Lung microvascular endothelial cell (primary cell): ENCODE measurements around the gene C20orf204. TPM values are rescaled to one million over a fixed set of nuclear protein-coding genes. Genes with fewer than 3 reads are reported as not detected.

Experiments used
- DNase-seq, 2 donors: peaks; one replicate each; pipeline versions ENCODE4 v3.0.0 to v3.0.0-alpha.2; 2010; ENCODE audit warnings: low read depth in 2 of 2
- total RNA-seq: library from RNA; depleted of rRNA; stranded (reverse); fragments of >200 nt; gene quantifications from 2 replicates; pipeline ENCODE4 v1.2.1, GENCODE V29; 2014

The C20orf204 gene
- total RNA-seq, 1 donor from 2014 or later = 6.9 TPM

DNA sequence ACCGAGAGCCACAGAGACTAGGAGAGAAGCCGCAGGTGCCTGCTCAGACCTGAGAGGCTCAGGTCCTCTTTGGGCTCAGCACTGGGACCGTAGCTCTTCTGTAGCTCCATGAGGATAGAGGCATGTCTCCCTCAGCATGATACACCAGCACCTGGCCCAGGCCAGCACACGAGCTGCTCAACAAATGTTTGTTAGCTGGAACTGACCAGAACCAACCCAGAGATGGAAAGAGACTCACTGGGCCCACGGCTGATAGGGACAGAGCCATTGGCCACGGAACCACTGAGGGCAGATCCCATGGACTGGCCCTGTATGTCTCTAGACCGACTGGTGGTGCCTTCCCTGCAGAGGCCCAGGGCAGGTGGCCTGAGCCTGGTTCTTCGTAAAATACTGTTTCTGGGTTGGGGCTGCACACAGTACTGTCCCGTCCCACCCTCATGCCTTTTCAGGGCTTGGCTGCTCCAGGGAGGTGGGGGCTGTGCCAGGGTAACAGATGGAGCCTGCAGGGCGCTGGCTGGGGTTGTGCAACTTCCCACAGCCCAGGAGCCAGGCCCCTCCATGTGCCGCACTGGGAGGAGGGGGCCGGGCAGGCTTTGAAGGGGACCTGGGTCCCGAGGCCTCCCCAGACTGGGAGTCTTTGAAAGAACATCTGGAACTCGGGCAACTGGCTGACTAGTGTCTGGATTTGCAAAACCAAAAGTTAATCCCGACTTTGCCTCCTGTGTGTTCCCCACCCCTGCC, 5.2 kb downstream of the C20orf204 start:
- peak in 1 of 2 donors; percentile 60 for DNase-seq

- no peak for DNase-seq
Observed at GRCh38 chr20:64041781-64042053, 5.7 kb downstream of the C20orf204 start.

- peak; percentile 56 to 92 for DNase-seq
Observed at GRCh38 chr20:64042054-64042781, 6.2 kb downstream of the C20orf204 start.

DNA sequence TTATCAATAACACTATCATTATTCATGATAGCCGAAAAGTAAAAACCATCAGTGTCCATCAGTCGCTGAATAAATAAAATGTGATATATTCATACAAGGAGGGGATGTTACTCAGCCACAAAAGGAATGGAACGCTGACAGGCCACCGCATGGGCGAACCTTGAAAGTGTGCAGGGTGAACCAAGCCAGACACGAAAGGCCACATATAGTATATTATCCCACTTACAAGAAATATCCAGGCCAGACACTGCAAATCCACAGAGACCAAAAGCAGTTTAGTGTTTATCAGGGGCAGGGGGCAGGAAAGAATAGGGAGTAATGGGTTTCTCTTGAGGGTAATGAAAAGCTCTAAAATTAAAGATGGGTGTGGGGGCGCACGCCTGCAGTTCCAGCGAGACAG, 7.8 kb downstream of the C20orf204 start:
- no peak for DNase-seq

DNA sequence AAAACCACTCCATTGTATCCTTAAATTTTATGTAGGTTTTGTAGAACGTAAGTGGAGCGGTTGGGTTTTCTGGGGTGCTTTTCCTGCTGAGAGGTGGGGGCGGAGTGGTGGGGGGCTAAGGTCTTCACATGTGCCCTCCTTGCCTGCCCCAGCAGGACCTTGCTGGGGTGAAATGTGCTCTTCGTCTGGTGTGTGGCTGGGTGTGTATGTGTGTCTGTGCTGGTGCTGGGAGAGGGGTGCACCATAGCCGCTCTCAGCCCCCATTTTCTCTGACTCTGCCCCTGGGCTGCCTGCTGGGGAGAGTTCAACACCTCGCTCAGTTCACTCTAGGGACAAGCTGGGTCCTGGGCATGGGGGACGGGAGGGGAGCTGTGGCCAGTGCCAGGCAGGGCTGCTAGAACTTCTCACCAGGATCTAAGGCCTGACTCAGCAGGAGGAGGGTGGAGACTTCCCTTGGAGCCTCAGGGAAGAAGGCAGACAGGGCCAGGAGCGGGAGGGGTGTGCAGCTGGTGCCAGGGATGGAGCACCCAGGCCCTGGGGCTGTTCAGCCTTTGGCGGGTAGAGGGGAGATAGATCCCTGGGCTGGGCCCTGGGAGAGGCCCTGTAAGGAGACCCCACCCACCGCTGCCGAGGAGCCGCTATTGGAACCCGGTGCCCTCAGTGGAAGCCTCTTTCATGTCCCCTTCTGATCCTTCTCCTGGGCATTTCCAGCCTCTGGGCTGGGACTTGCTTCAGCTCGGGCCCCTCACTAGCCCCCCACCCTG, 8.7 kb downstream of the C20orf204 start:
- DNase-seq = peak in 1 of 2 donors; percentile 82

DNA sequence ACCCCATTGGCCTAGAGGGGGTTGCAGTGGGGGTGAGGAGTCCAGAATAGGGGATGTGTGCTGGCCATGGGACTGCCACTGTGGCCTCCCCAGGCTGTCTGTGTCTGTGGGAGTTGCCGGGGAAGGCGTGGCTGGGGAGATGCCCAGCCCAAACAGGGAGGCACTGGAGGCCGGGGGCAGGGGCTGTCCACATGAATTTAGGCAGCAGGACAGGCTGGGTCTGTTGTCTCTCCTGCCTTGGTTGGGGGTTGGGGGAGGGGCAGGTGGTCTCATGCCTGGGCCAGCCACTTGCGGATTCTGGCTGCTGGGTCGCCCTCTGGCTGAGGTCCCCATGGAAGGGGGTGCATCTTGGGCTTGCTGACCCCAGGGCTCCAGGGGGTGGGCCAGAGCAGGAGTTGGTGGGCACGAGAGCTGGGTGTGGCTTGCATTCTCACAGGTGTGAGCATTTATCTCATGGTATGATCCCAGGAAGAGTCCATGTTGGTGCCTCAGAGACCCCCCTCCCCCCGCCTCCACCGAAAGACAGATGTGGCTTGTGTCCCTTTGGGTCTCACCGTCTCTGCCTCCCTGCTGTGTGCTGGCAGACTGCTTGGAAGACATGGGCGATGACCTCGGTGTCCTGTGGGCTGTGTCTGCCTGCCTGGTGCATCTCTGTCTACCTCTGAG, 9.5 kb downstream of the C20orf204 start:
- DNase-seq = peak in 1 of 2 donors; percentile 77

- DNase-seq = peak in 1 of 2 donors; percentile 52
Observed at GRCh38 chr20:64047046-64047389, 11.0 kb downstream of the C20orf204 start.

DNA sequence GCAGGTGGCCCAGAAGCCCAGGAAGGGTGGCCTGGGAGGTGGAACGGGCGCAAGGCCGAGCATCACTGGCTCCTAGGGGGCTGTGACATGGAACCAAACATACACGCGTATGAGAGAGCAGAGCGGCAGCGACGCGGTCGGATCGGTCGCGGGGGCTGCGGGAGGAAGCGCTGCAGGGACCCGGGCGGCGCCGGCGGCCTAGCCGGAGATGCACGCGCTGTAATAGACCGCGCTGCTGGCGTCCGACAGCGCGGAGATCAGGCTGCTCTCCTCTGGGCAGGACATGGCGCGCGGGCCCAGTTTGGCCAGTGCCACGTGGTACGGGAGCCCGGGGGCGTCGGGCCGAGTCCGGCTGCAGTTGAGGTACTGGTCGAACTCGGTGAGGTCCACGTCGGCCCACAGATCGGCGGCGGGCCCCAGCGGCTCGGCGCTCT, 12.0 kb downstream of the C20orf204 start:
- DNase-seq = peak in 1 of 2 donors; percentile 45

GRCh38 chr20:64048402-64049044, 12.5 kb downstream of the C20orf204 start:
- DNase-seq = peak in 1 of 2 donors; percentile 60

DNA sequence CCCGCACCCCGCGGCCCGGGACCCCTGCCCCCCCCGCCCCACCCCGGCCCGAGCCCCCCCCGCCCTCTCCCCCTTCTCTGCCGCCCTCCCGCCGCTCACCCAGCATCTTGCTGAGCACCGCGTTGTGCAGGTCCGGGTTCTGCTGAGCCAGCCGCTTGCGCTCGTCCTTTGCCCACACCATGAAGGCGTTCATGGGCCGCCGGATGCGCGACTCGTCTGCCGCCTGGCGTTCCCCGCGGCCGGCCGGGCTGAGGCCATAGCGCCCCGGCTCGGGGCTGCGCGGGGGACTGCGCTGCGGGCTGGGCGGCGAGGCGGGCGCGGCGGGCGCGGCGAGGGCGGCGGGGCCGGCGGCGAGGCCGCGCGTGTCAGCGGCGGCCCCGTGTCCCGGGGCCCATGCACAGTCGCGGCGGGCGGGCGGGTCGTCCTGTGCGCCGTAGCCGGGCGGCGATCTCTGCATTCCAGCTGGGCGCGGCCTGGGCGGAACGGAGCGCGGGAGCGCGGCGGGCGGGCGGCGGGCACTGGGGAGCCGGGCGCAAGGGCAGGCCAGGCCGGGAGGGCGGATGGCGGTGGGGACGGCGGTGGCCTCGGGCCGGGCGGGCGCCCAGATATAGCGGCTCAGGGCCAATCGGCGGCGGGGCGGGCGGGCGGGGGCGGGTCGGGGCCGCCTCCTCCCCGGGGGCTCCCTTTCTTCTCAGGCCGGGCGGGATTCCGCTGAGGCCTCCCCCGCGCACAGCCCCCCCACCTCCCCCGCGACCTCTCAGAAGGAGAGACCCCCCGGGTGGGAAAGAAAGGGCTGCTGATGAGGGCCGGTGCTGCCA, 13.3 kb downstream of the C20orf204 start, which contains the start of gene SOX18:
Gene SOX18, minus strand, starts transcription at position 580 of the 818 bp plus-strand sequence. Its CDS starts 123 bp downstream, at position 457.
- DNase-seq = peak; percentile 85 to 93

GRCh38 chr20:64049878-64050260, 13.9 kb downstream of the C20orf204 start:
- peak in 1 of 2 donors; percentile 64 for DNase-seq

GRCh38 chr20:64050261-64051032, 14.5 kb downstream of the C20orf204 start:
- peak in 1 of 2 donors; percentile 55 for DNase-seq

GRCh38 chr20:64051033-64051452, 15.1 kb downstream of the C20orf204 start:
- no peak for DNase-seq

GRCh38 chr20:64051561-64052325, 15.8 kb downstream of the C20orf204 start:
- peak; percentile 62 to 93 for DNase-seq

DNA sequence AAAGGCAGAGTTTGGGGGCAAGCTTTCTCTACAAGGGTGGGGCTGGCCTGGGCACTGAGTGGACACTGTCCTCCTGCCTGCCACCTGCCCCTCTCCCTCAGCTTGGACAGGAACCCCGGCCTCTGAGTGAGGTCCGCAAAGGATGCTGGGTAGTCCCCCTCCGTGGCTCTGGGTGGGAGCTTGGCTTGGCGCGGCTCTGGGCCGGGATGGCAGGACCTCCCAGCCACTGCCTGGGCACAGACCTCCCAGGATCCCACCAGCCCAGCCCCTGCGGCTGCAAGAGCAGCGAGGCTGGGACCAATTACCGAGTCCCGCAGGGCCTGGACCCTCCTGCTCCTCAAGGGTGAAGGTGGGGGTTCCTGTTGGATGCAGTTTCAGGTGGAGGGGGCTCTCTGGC, 16.3 kb downstream of the C20orf204 start:
- DNase-seq = no peak

DNA sequence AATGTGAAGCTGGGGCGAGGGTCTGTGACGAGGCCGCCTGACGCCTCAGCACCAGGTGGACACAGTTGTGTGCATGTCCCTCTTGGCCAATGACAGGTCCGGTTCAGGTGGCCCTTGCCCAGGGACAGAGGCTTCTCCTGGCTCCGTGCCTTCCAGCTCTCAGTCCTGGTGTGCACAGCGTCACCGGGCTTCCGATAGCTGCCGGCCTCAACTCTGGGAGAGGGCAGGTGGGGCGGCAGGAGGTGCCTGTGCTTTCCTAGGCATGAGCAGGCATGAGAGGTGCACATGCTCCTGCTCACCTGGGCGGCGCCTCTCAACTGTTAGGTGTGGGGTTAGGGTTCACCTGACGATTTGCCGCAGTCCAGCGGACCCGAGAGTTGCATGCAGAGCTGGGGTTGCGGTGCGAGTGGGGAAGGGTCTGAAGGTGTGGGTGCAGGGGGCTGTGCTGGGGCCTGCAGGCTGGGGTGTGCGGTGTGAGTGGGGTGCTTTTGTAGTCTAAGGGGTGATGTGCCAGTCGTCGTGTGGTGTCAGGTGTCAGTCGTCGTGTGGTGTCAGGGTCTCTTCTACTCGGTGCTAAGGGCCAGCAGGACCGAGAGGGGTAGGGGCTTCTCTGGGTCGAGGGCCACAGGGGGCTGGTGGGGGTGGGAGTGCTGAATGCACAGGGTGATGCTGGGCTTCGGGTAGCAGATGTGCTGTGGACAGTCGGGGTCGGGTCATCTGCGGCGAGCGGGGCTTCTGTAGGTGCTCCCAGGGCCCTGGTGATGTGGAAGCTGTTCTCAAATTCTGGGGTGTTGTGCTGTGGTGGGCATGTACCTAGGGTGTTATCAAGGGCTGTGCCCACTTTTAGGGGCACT, 17.2 kb downstream of the C20orf204 start:
- DNase-seq = peak in 1 of 2 donors; percentile 50

- DNase-seq = peak; percentile 92 to 98
Observed at GRCh38 chr20:64053841-64054661, 18.1 kb downstream of the C20orf204 start.
